Measurements from ENCODE around the gene GRID1.

GRID1 gene

GRCh38 chr10:85901599-85901998 is 465.0 kb downstream of the GRID1 start:
- no peak for TF ChIP-seq POLR2AphosphoS5 (IDR thresholded peaks at IDR 0.05; ENCODE audit: low read depth, low read length)
- TF ChIP-seq PAX5 (IDR thresholded peaks at IDR 0.05; ENCODE audit: insufficient read depth, low read length, severe bottlenecking) = no peak
- TF ChIP-seq TAF1 (IDR thresholded peaks at IDR 0.05; ENCODE audit: low read depth, low read length) = no peak
- TF ChIP-seq POLR2A (IDR thresholded peaks at IDR 0.05; ENCODE audit: low read depth, low read length) = no peak
- TF ChIP-seq SPI1 (IDR thresholded peaks at IDR 0.05; ENCODE audit: low read depth, low read length) = no peak
- TF ChIP-seq POU2F2 (IDR thresholded peaks at IDR 0.05; ENCODE audit: low read depth, low read length) = no peak
- DNase-seq (ENCODE audit: insufficient read length, low spot score) = no peak
- no peak for FAIRE-seq

DNA sequence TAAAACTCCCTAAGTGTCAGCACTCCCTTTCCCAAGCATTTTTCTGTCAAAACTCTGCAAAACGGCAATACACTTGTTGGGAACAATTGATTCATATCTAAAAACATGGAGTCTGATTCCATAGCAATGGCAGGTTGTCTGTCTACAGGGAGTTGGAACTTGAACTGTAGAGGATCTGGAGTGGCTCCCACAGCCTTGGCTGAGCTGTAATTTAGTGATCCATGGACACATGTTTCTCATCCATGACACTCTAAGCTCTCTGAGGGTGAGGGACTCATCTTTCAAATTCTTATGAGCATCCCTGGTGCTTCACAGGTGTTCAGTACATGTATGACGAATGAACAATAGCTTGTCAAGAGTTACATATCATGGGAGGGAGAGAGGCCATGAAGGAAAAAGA is 466.1 kb downstream of the GRID1 start:
- TF ChIP-seq PAX5 (IDR thresholded peaks at IDR 0.05; ENCODE audit: insufficient read depth, low read length, severe bottlenecking) (no peak), POLR2A (IDR thresholded peaks at IDR 0.05; ENCODE audit: low read depth, low read length) (no peak), POU2F2 (IDR thresholded peaks at IDR 0.05; ENCODE audit: low read depth, low read length) (no peak), SPI1 (IDR thresholded peaks at IDR 0.05; ENCODE audit: low read depth, low read length) (no peak), POLR2AphosphoS5 (IDR thresholded peaks at IDR 0.05; ENCODE audit: low read depth, low read length) (no peak)
- no peak for FAIRE-seq

DNA sequence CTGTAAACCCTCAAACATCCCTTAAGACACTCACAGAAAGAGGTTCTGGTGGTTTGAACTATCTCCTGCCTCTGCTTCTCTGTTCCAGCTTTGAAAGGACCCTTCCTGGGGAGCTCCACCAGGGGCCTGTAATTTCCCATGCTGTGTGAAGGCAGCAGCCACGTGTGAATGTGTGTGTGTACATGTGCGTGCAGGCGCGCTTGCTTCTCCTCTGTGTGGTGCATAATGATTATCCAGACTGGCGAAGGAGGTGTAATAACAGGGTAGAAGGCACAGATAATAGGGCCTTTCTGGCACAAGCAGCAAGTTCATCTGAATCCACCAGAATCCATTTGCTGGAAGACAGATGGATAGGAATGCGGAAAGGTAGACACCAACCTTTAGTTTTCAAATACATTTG is 466.5 kb downstream of the GRID1 start:
- FAIRE-seq (no peak), DNase-seq (ENCODE audit: insufficient read length, low spot score) (no peak)
- no peak for TF ChIP-seq PAX5 (IDR thresholded peaks at IDR 0.05; ENCODE audit: insufficient read depth, low read length, severe bottlenecking)
- TF ChIP-seq SPI1 (IDR thresholded peaks at IDR 0.05; ENCODE audit: low read depth, low read length) = no peak
- TF ChIP-seq TAF1 (IDR thresholded peaks at IDR 0.05; ENCODE audit: low read depth, low read length) = no peak
- TF ChIP-seq POLR2A (IDR thresholded peaks at IDR 0.05; ENCODE audit: low read depth, low read length) = no peak
- no peak for TF ChIP-seq POLR2AphosphoS5 (IDR thresholded peaks at IDR 0.05; ENCODE audit: low read depth, low read length)
- no peak for TF ChIP-seq POU2F2 (IDR thresholded peaks at IDR 0.05; ENCODE audit: low read depth, low read length)

More for the DNA sequence above, 466.1 kb downstream of the GRID1 start:
- no peak for DNase-seq (ENCODE audit: insufficient read length, low spot score)

DNA sequence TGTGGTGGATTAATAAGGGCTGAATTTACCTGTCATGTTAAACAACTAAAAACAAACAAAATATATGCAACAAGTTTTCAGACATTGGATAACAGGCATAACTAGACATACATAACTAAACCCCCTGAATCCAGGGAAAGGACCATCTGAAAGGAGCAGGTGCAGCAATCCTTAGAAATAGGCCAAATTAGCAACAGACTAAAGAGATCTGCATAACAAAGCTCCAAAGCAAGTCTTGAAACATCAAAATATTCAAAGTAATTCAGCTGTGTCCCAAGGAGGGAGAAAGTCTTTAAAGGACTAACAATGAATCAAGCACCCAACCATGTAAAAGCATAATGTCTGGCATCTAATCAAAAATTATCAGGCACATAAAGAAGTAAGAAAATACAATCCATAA is 475.1 kb downstream of the GRID1 start:
- FAIRE-seq = no peak
- DNase-seq (ENCODE audit: insufficient read length, low spot score) = no peak
- no peak for TF ChIP-seq POU2F2 (IDR thresholded peaks at IDR 0.05; ENCODE audit: low read depth, low read length)
- no peak for TF ChIP-seq PAX5 (IDR thresholded peaks at IDR 0.05; ENCODE audit: insufficient read depth, low read length, severe bottlenecking)
- TF ChIP-seq SPI1 (IDR thresholded peaks at IDR 0.05; ENCODE audit: low read depth, low read length) = no peak
- TF ChIP-seq TAF1 (IDR thresholded peaks at IDR 0.05; ENCODE audit: low read depth, low read length) = no peak
- no peak for TF ChIP-seq POLR2A (IDR thresholded peaks at IDR 0.05; ENCODE audit: low read depth, low read length)
- TF ChIP-seq POLR2AphosphoS5 (IDR thresholded peaks at IDR 0.05; ENCODE audit: low read depth, low read length) = no peak

GRCh38 chr10:85888559-85888958 is 478.0 kb downstream of the GRID1 start:
- DNase-seq (ENCODE audit: insufficient read length, low spot score) = no peak
- no peak for FAIRE-seq
- TF ChIP-seq TAF1 (IDR thresholded peaks at IDR 0.05; ENCODE audit: low read depth, low read length) (no peak), POLR2AphosphoS5 (IDR thresholded peaks at IDR 0.05; ENCODE audit: low read depth, low read length) (no peak), POU2F2 (IDR thresholded peaks at IDR 0.05; ENCODE audit: low read depth, low read length) (no peak), POLR2A (IDR thresholded peaks at IDR 0.05; ENCODE audit: low read depth, low read length) (no peak), SPI1 (IDR thresholded peaks at IDR 0.05; ENCODE audit: low read depth, low read length) (no peak)

DNA sequence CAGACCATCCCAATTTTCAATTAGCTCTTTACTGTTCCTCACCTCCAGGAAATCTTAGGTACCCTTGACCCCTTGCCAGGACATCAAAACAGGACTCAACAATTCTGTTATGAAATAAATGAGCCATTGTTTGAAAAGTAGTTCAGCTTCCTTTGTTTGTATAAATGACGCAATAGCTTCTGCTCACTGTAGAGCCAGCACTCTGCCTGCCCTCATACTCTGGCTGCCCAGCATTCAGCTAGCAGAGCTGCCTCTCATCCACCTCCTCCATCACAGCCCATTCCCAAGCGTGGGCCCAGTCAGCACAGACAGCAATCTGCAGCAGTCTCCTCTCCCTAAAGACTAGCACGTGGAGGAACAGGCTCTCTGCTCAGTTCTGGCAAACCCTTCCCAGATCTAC is 478.6 kb downstream of the GRID1 start:
- FAIRE-seq = no peak
- no peak for DNase-seq (ENCODE audit: insufficient read length, low spot score)

GRCh38 chr10:85874208-85874607 is 492.4 kb downstream of the GRID1 start:
- FAIRE-seq (no peak), DNase-seq (ENCODE audit: insufficient read length, low spot score) (no peak)
- no peak for TF ChIP-seq TAF1 (IDR thresholded peaks at IDR 0.05; ENCODE audit: low read depth, low read length)
- TF ChIP-seq SPI1 (IDR thresholded peaks at IDR 0.05; ENCODE audit: low read depth, low read length) = no peak; the same call in 1 of the 2 replicates
- TF ChIP-seq POLR2A (IDR thresholded peaks at IDR 0.05; ENCODE audit: low read depth, low read length) = no peak
- no peak for TF ChIP-seq POLR2AphosphoS5 (IDR thresholded peaks at IDR 0.05; ENCODE audit: low read depth, low read length)
- TF ChIP-seq PAX5 (IDR thresholded peaks at IDR 0.05; ENCODE audit: insufficient read depth, low read length, severe bottlenecking) = no peak
- TF ChIP-seq POU2F2 (IDR thresholded peaks at IDR 0.05; ENCODE audit: low read depth, low read length) = no peak

More for the DNA sequence above, 478.6 kb downstream of the GRID1 start:
- no peak for TF ChIP-seq POU2F2 (IDR thresholded peaks at IDR 0.05; ENCODE audit: low read depth, low read length)
- no peak for TF ChIP-seq POLR2AphosphoS5 (IDR thresholded peaks at IDR 0.05; ENCODE audit: low read depth, low read length)
- no peak for TF ChIP-seq SPI1 (IDR thresholded peaks at IDR 0.05; ENCODE audit: low read depth, low read length)
- TF ChIP-seq PAX5 (IDR thresholded peaks at IDR 0.05; ENCODE audit: insufficient read depth, low read length, severe bottlenecking) = no peak
- no peak for TF ChIP-seq TAF1 (IDR thresholded peaks at IDR 0.05; ENCODE audit: low read depth, low read length)
- TF ChIP-seq POLR2A (IDR thresholded peaks at IDR 0.05; ENCODE audit: low read depth, low read length) = no peak

- TF ChIP-seq POLR2A (IDR thresholded peaks at IDR 0.05; ENCODE audit: low read depth, low read length) = no peak
- no peak for TF ChIP-seq POU2F2 (IDR thresholded peaks at IDR 0.05; ENCODE audit: low read depth, low read length)
- TF ChIP-seq SPI1 (IDR thresholded peaks at IDR 0.05; ENCODE audit: low read depth, low read length) = no peak
- no peak for TF ChIP-seq POLR2AphosphoS5 (IDR thresholded peaks at IDR 0.05; ENCODE audit: low read depth, low read length)
- TF ChIP-seq PAX5 (IDR thresholded peaks at IDR 0.05; ENCODE audit: insufficient read depth, low read length, severe bottlenecking) = no peak
- no peak for TF ChIP-seq TAF1 (IDR thresholded peaks at IDR 0.05; ENCODE audit: low read depth, low read length)
- no peak for DNase-seq (ENCODE audit: insufficient read length, low spot score)
- no peak for FAIRE-seq
These were observed 493.5 kb downstream of the GRID1 start for GRCh38 chr10:85873063-85873462.

GRCh38 chr10:85868627-85869499 is 497.7 kb downstream of the GRID1 start:
- FAIRE-seq (no peak), DNase-seq (ENCODE audit: insufficient read length, low spot score) (no peak)
- no peak for TF ChIP-seq POLR2AphosphoS5 (IDR thresholded peaks at IDR 0.05; ENCODE audit: low read depth, low read length)
- no peak for TF ChIP-seq TAF1 (IDR thresholded peaks at IDR 0.05; ENCODE audit: low read depth, low read length)
- no peak for TF ChIP-seq PAX5 (IDR thresholded peaks at IDR 0.05; ENCODE audit: insufficient read depth, low read length, severe bottlenecking)
- no peak for TF ChIP-seq POLR2A (IDR thresholded peaks at IDR 0.05; ENCODE audit: low read depth, low read length)
- no peak for TF ChIP-seq SPI1 (IDR thresholded peaks at IDR 0.05; ENCODE audit: low read depth, low read length)
- TF ChIP-seq POU2F2 (IDR thresholded peaks at IDR 0.05; ENCODE audit: low read depth, low read length) = no peak

All from GM12891 (cell line).